ENCODE data around the gene HNRNPAB.
"Not testable (repeated sequence)": the region's sequence is repeated elsewhere in the genome, so short reads cannot be mapped to it uniquely, and the experiment has no call there.

Gene HNRNPAB

DNA sequence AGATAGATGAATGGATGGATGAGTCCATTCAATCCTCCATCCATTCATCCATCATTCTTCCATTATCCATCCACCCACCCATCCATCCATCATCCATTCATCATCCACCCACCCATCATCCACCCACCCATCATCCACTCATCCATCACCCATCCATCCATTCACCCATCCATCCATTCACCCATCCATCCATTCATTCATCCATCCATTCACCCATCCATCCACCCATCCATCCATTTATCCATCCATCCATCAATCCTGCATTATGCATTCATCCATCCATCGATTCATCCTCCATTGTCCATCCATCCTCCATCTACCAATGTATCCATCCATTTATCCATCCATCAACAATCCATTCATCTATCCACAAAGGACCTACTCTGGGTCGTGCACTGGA lies 41.1 kb downstream of the HNRNPAB start:
- DNase-seq (ENCODE audit: low read depth in 2 of 2): no peak

DNA sequence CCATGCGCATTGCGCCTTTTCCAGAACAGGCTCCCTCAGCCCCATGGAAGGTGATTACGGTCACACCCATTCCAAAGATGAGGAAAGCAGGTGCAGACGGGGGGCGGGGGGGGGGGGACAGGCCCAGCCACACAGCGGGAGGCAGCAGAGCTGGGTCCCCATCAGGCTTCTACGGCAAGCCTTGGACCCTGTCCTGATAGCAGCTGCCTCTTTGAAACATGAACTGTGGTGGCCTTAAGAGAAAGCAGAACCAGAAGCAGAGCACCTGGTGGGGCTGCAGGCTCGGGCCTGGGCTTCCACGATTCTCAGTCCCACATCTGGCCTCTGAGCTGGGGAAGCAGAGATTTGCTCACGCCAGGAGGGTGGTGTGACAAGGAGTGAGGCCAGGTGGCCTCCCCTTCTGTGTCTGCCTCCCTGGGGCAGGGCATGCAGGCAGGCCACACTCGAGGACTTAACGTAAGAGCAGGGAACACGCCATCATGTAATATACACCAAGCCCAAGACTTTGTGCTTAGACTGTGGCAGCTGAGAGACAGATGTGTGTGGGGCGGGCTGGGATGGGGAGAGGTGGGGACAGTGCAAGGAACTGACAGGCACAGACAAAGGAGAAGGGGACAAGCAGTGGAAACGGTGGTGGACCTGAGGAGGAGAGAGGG lies 42.4 kb downstream of the HNRNPAB start:
- DNase-seq (ENCODE audit: low read depth in 2 of 2): no peak

DNA sequence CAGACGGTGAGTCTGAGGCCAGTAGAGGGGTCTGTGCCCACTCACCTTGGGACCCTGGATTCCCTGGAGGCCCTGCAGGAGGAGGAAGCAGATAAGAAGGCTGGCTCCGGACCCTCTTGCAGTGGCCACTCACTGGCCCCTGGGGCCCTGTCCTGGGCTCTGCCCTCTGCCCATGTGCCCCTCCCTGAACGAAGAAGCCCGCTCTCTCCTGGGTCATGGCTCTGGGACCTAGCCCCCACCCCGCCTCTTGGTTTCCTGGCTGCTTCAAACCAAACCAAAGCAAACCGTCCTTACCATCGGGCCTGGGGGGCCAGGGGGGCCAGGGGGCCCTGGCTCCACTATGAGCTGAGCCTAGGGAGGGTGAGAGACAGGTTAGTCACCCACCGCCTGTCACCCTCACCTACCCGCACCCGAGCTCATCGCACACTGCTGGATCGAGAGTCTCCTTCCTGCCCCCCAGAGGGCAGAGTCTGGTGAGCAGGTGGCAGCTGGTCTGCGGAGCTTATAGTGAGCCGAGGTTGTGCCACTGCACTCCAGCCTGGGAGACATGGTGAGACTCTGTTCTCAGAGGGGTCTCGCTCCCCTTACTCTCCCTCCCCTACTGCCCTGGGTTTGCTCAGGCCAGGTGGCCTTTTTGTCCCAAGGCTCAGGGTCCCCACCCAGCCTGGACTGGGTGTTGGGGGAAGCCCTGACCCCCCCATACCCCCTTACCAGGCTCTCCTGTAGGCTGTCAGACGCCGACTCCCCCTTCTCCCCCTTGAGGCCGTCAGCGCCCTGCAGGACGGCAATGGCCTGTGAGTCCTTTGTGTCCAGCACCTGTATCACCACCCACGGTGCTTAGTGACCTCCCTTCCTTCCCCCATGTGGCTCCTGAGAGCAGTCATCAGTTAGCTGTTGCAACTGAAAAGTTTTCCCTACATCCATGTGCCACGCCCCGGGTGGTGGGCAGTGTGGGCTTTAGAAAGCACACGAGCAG lies 43.4 kb downstream of the HNRNPAB start:
- DNase-seq (ENCODE audit: low read depth in 2 of 2): no peak

DNA sequence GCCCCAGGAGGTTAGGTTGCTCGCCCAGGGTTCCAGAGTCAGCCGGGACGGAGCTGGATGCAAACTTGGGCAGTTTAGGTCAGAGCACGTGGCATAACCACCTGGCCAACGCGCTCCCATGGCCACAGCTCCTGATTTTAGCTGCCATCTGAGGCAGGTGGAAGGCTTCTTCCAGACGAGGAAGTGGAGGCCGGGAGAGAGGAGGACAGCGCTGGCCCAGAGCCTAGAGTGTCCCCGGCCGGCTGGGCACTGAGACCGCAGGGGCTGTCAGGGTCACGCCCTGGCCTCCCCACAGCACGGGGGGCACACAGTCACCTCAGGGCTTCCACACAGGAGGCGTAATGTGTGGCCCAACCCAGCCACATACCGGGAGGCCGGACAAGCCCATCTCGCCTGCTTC lies 44.4 kb downstream of the HNRNPAB start:
- no peak for DNase-seq (ENCODE audit: low read depth in 2 of 2)

DNA sequence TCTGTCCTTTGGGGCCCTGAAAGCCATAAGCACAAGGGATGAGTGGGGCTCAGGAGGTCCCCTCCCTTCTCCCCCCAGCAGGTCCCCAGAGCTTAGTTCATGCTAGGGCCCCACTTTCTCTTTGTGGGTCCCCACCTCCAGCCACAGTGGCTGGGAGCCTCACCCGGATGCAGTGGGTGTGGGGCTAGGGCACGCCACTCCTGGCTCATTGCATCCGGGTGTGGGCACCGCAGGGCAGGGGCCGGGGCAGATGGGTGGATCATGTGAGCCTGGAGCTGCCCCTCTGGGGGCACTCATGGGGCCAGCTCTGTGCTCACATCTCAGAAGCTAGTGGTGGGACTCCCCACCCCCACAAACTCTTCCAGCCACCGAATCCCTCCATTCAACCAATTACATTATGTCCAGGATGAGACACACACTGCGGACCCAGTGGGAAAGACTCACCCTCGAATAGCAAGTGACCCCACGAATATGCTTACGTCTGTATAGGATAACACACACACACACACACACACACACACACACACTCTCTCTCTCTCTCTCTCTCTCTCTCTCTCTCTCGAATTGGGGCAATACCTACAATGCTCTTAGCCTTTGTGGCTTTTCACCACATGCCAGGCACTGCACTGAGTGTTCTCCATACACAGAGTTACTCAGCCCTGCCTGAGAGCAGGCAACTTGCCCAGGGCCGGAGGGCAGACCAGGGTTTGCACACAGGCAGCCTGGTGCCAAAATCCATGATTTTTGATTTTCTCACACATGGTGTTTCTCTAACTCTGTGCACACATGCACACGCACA lies 45.1 kb downstream of the HNRNPAB start:
- DNase-seq (ENCODE audit: low read depth in 2 of 2): no peak

DNA sequence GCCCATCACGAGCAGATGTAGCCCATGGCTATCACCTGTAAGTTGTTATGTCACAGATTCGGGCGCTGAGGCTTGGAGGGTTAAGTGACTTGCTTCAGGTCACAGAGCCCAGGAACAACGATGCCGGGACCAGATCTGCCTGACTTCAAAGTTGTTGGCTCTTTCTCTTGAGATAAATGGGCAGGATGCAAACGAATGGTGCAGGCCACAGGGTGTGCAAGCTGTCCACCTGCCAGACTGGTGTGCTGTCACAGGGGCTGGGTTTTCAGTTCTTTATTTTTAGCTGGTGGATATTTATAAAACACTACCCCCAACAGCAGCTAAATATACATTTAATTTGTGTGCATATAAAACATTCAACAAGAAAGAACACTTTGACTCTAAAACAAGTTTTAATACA lies 45.9 kb downstream of the HNRNPAB start:
- no peak for DNase-seq (ENCODE audit: low read depth in 2 of 2)

DNA sequence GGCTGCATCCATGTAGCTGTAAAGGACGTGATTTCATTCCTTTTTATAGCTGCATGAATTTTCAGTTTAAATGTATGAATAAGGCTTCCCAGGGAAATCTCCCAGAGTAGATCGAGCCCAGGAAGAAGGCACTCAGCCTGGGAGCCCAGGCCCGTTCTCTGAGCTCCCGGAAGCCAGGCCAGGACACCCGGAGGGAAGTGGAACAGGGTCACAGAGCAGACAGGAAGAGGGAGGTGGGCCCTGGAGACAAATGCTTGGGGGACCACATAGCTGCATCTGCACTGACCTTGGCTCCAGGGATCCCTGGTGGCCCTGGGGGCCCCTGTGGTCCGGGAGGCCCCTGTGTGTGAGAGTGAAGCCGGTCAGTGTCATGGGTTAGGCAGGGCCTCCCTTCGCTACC lies 47.9 kb downstream of the HNRNPAB start:
- DNase-seq (ENCODE audit: low read depth in 2 of 2): no peak

DNA sequence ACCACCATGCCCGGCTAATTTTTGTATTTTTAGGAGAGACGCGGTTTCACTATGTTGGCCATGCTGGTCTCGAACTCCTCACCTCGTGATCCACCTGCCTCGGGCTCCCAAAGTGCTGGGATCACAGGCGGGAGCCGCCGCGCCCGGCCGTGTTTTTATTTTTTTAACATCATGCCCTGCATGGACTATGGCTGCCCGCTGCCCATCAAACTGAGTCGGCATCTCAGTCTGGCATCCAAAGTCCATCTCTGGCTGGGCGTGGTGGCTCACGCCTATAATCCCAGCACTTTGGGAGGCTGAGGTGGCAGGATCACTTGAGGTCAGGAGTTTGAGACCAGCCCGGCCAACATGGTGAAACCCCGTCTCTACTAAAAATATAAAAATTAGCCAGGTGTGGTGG lies 49.3 kb downstream of the HNRNPAB start:
- not testable (repeated sequence) for DNase-seq (ENCODE audit: low read depth in 2 of 2)

DNA sequence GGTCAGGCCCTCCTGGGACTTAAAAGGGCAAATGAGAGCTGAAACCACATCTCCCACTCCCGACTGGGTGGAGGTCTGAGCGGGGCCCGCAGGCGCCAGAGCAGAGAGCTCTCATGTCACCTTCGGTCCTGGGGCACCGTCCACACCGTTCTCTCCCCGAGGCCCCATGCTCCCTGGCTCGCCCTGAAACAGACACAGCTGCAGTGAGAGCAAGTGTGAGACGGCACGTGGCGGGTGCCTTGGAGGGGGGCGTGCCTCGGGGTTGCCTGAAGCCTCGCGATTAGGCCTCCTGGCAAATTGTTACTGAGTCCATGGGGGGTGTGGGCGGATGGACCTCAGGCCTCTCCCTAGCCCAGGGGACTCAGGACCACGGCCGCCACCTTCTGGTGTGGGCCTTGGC lies 52.4 kb downstream of the HNRNPAB start:
- DNase-seq (ENCODE audit: low read depth in 2 of 2): no peak

DNA sequence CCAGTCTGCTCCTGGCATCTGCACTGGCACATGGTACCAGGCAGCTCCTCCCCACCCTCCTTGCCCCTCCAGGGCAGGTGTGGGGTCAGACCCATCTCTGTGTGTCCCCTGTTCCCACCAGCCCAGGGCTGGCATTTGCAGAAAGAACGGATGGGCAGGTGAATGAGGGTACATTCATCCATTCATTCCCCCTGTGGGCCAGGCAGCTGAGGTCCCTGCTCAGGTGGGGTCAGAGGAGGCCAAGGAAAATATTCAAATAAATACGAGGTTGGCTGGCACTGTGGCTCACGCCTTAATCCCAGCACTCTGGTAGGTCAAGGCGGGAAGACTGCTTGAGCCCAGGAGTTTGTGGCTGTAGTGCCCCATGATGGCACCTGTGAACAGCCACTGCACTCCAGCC lies 53.3 kb downstream of the HNRNPAB start:
- no peak for DNase-seq (ENCODE audit: low read depth in 2 of 2)

DNA sequence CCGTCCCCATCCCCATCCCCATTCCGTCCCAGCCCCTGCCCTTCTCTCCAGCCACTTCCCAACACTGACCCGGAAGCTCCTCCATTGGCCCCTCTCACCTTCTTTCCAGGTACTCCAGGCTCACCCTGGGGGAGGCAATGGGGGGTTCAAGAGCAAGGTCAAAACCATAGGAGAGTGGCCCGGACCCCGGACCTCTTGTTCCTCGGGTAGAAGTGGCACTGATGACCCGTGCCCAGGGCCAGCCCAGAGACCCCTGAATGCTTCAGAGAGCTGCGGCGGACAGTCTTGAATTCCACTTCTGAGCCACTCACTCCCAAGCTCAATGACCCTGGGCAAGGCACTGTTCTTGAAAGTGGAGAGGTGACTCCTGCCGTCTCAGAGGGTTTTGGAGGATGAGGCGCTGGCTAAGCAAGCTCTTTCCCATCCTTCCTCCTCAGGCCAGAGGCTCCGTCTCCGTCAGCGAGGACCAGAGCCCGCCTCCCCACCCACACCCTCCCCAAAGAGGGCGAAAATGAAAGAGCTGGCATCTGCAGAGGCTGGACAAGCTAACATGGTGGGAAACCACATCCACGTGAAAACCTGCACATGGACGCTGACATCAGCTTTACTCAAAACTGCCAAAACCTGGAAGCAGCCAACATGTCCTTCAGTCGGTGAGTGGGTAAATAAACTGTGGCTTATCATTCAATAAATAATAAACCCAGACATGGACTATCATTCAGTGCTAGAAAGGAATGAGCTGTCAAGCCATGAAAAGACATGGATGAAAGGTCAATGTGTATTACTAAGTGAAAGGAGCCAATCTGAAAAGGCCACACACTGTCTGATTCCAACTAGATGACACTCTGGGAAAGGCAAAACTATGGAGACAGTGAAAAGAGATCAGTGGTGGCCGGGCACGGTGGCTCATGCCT lies 55.5 kb downstream of the HNRNPAB start:
- no peak for DNase-seq (ENCODE audit: low read depth in 2 of 2)
